Memory B cell (primary cell): ENCODE measurements around the gene CCDC71L.

Source experiments
- ATAC-seq: fragments of 150-1000 bp; cut with Tn5 transposase; 2 replicates; pipeline ENCODE4 v1.10.0; 2021; ENCODE audit warnings: low read depth, mild to moderate bottlenecking, moderate library complexity
- DNase-seq, 2 donors: peaks; one replicate each; pipeline ENCODE4 v3.0.0; 2022; ENCODE audit warnings: low spot score in 2 of 2
- H3K27ac Mint-ChIP-seq: one replicate; pipeline ENCODE4 v1.8.0; 2022; ENCODE audit warnings: mild to moderate bottlenecking, moderate library complexity, mixed read lengths
- H3K27me3 Mint-ChIP-seq: one replicate; pipeline ENCODE4 v1.8.0; 2022; ENCODE audit warnings: mixed read lengths
- H3K36me3 Mint-ChIP-seq: one replicate; pipeline ENCODE4 v1.8.0; 2022; ENCODE audit warnings: mild to moderate bottlenecking, mixed read lengths
- H3K4me1 Mint-ChIP-seq: one replicate; pipeline ENCODE4 v1.8.0; 2022; ENCODE audit warnings: mixed read lengths
- H3K4me3 Mint-ChIP-seq: one replicate; pipeline ENCODE4 v1.8.0; 2022; ENCODE audit warnings: mild to moderate bottlenecking, moderate library complexity, mixed read lengths
- H3K9me3 Mint-ChIP-seq: one replicate; pipeline ENCODE4 v1.8.0; 2022; ENCODE audit warnings: mixed read lengths

Gene CCDC71L

GRCh38 chr7:106623315-106623660, 37.7 kb downstream of the CCDC71L start:
- no peak for DNase-seq
- H3K36me3 Mint-ChIP-seq = peaks cover 4% of the 10 kb centered on the region
- H3K27ac Mint-ChIP-seq = no peak overlapping the region
- H3K27me3 Mint-ChIP-seq = no peaks in the 10 kb centered on the region
- no peak for ATAC-seq
- H3K9me3 Mint-ChIP-seq = peaks cover 2% of the 10 kb centered on the region
- H3K4me3 Mint-ChIP-seq = no peak overlapping the region
- no peaks in the 10 kb centered on the region for H3K4me1 Mint-ChIP-seq

GRCh38 chr7:106622654-106623314, 38.2 kb downstream of the CCDC71L start:
- Mint-ChIP-seq H3K4me3 (no peak overlapping the region), H3K4me1 (no peaks in the 10 kb centered on the region), H3K9me3 (peaks cover 2% of the 10 kb centered on the region), H3K27ac (no peak overlapping the region), H3K27me3 (no peaks in the 10 kb centered on the region), H3K36me3 (peaks cover 4% of the 10 kb centered on the region)
- no peak for ATAC-seq
- no peak for DNase-seq

GRCh38 chr7:106621393-106622132, 39.4 kb downstream of the CCDC71L start:
- H3K36me3 Mint-ChIP-seq = peaks cover 4% of the 10 kb centered on the region
- no peak overlapping the region for H3K27ac Mint-ChIP-seq
- no peak overlapping the region for H3K4me3 Mint-ChIP-seq
- no peaks in the 10 kb centered on the region for H3K4me1 Mint-ChIP-seq
- peaks cover 2% of the 10 kb centered on the region for H3K9me3 Mint-ChIP-seq
- DNase-seq (no peak), ATAC-seq (no peak)
- H3K27me3 Mint-ChIP-seq = no peaks in the 10 kb centered on the region

- Mint-ChIP-seq H3K9me3 (peaks cover 2% of the 10 kb centered on the region), H3K4me1 (no peaks in the 10 kb centered on the region), H3K4me3 (no peak overlapping the region), H3K27ac (no peak overlapping the region), H3K36me3 (peaks cover 4% of the 10 kb centered on the region), H3K27me3 (no peaks in the 10 kb centered on the region)
- no peak for DNase-seq
- ATAC-seq = no peak
Observed at GRCh38 chr7:106620676-106621075, 40.3 kb downstream of the CCDC71L start.

GRCh38 chr7:106620034-106620433, 40.9 kb downstream of the CCDC71L start:
- H3K4me1 Mint-ChIP-seq = no peaks in the 10 kb centered on the region
- H3K9me3 Mint-ChIP-seq = peaks cover 2% of the 10 kb centered on the region
- DNase-seq = no peak
- no peak for ATAC-seq
- no peak overlapping the region for H3K4me3 Mint-ChIP-seq
- H3K27me3 Mint-ChIP-seq = no peaks in the 10 kb centered on the region
- H3K36me3 Mint-ChIP-seq = peaks cover 4% of the 10 kb centered on the region
- no peak overlapping the region for H3K27ac Mint-ChIP-seq

- ATAC-seq = no peak
- Mint-ChIP-seq H3K27me3 (no peaks in the 10 kb centered on the region), H3K4me3 (no peak overlapping the region), H3K27ac (no peak overlapping the region), H3K9me3 (peaks cover 2% of the 10 kb centered on the region), H3K36me3 (peaks cover 4% of the 10 kb centered on the region), H3K4me1 (no peaks in the 10 kb centered on the region)
- DNase-seq = no peak
Observed at GRCh38 chr7:106619213-106619612, 41.7 kb downstream of the CCDC71L start.

- H3K4me3 Mint-ChIP-seq = no peak overlapping the region
- H3K4me1 Mint-ChIP-seq = no peaks in the 10 kb centered on the region
- H3K9me3 Mint-ChIP-seq = peaks cover 2% of the 10 kb centered on the region
- no peak for DNase-seq
- H3K27me3 Mint-ChIP-seq = no peaks in the 10 kb centered on the region
- no peak overlapping the region for H3K27ac Mint-ChIP-seq
- no peak for ATAC-seq
- H3K36me3 Mint-ChIP-seq = peaks cover 4% of the 10 kb centered on the region
Observed at GRCh38 chr7:106618480-106618879, 42.5 kb downstream of the CCDC71L start.

GRCh38 chr7:106617860-106618259, 43.1 kb downstream of the CCDC71L start:
- Mint-ChIP-seq H3K27ac (no peak overlapping the region), H3K4me1 (no peaks in the 10 kb centered on the region)

GRCh38 chr7:106616708-106617051, 44.3 kb downstream of the CCDC71L start:
- H3K27ac Mint-ChIP-seq = no peak overlapping the region
- no peaks in the 10 kb centered on the region for H3K27me3 Mint-ChIP-seq
- no peaks in the 10 kb centered on the region for H3K4me1 Mint-ChIP-seq
- no peak overlapping the region for H3K4me3 Mint-ChIP-seq
- ATAC-seq (no peak), DNase-seq (no peak)
- H3K36me3 Mint-ChIP-seq = peaks cover 2% of the 10 kb centered on the region
- peaks cover 3% of the 10 kb centered on the region for H3K9me3 Mint-ChIP-seq

More at GRCh38 chr7:106617860-106618259, 43.1 kb downstream of the CCDC71L start:
- Mint-ChIP-seq H3K27me3 (no peaks in the 10 kb centered on the region), H3K36me3 (peaks cover 4% of the 10 kb centered on the region), H3K9me3 (peaks cover 2% of the 10 kb centered on the region), H3K4me3 (no peak overlapping the region)
- no peak for DNase-seq
- no peak for ATAC-seq

- ATAC-seq (no peak), DNase-seq (no peak)
- H3K4me1 Mint-ChIP-seq = no peaks in the 10 kb centered on the region
- peaks cover 3% of the 10 kb centered on the region for H3K9me3 Mint-ChIP-seq
- H3K36me3 Mint-ChIP-seq = peaks cover 2% of the 10 kb centered on the region
- H3K27me3 Mint-ChIP-seq = no peaks in the 10 kb centered on the region
- H3K27ac Mint-ChIP-seq = no peak overlapping the region
- H3K4me3 Mint-ChIP-seq = no peak overlapping the region
Observed at GRCh38 chr7:106615808-106616707, 44.9 kb downstream of the CCDC71L start.

GRCh38 chr7:106614751-106615150, 46.2 kb downstream of the CCDC71L start:
- Mint-ChIP-seq H3K36me3 (peaks cover 2% of the 10 kb centered on the region), H3K4me3 (no peak overlapping the region), H3K27me3 (no peaks in the 10 kb centered on the region), H3K4me1 (no peaks in the 10 kb centered on the region), H3K9me3 (peaks cover 3% of the 10 kb centered on the region), H3K27ac (no peak overlapping the region)
- DNase-seq (no peak), ATAC-seq (no peak)

- DNase-seq = no peak
- H3K27ac Mint-ChIP-seq = no peak overlapping the region
Observed at GRCh38 chr7:106613848-106614560, 47.0 kb downstream of the CCDC71L start.

GRCh38 chr7:106613279-106613678, 47.7 kb downstream of the CCDC71L start:
- H3K9me3 Mint-ChIP-seq = peaks cover 3% of the 10 kb centered on the region
- no peaks in the 10 kb centered on the region for H3K36me3 Mint-ChIP-seq
- no peak overlapping the region for H3K27ac Mint-ChIP-seq
- no peak overlapping the region for H3K4me3 Mint-ChIP-seq
- ATAC-seq (no peak), DNase-seq (no peak)
- H3K4me1 Mint-ChIP-seq = no peaks in the 10 kb centered on the region
- H3K27me3 Mint-ChIP-seq = no peaks in the 10 kb centered on the region

More at GRCh38 chr7:106613848-106614560, 47.0 kb downstream of the CCDC71L start:
- H3K36me3 Mint-ChIP-seq = peaks cover under 1% of the 10 kb centered on the region
- H3K9me3 Mint-ChIP-seq = peaks cover 3% of the 10 kb centered on the region
- ATAC-seq = no peak
- no peaks in the 10 kb centered on the region for H3K27me3 Mint-ChIP-seq
- H3K4me3 Mint-ChIP-seq = no peak overlapping the region
- H3K4me1 Mint-ChIP-seq = no peaks in the 10 kb centered on the region

- ATAC-seq = no peak
Observed at GRCh38 chr7:106612432-106612831, 48.5 kb downstream of the CCDC71L start.

More at GRCh38 chr7:106612432-106612831, 48.5 kb downstream of the CCDC71L start:
- Mint-ChIP-seq H3K27ac (no peak overlapping the region), H3K36me3 (no peaks in the 10 kb centered on the region), H3K4me3 (no peak overlapping the region), H3K27me3 (no peaks in the 10 kb centered on the region), H3K4me1 (no peaks in the 10 kb centered on the region), H3K9me3 (peaks cover 3% of the 10 kb centered on the region)
- DNase-seq = no peak
